ENCODE data around the gene TMEM151B. TPM values are rescaled to one million over a fixed set of nuclear protein-coding genes. Genes with fewer than 3 reads are reported as not detected.

Gene TMEM151B
- total RNA-seq, 1 donor from 2014 or later, result 4.7 TPM

DNA sequence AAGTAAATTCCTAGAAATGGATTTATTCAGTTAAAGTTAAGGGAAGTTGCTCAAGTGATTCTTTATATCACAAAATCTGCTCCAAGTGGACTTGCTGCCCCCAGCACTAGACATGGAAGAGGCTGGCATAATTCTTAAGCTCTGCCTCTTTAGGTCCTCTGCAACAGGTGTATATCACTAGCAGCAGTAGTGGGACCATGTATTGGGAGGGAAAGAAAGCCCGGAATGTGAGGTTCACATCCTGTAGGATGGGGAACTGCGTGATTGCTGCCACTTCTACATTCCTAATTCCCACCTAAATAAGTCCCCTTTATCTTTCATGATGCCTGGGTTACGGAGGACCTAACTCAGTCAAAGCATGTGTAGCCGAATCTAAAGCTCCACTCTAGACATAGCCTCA is 85.4 kb downstream of the TMEM151B start:
- H3K36me3 Mint-ChIP-seq (ENCODE audit: insufficient read depth), result no peaks in the 10 kb centered on the region
- no peak for DNase-seq (ENCODE audit: low spot score, unreplicated experiment)
- no peaks in the 10 kb centered on the region for H3K9me3 Mint-ChIP-seq (ENCODE audit: low read depth)
- H3K4me1 Mint-ChIP-seq (ENCODE audit: low read depth), result no peaks in the 10 kb centered on the region
- no peak overlapping the region for H3K27ac Mint-ChIP-seq
- peaks cover 8% of the 10 kb centered on the region for H3K27me3 Mint-ChIP-seq
- TF ChIP-seq, protein P1, sequence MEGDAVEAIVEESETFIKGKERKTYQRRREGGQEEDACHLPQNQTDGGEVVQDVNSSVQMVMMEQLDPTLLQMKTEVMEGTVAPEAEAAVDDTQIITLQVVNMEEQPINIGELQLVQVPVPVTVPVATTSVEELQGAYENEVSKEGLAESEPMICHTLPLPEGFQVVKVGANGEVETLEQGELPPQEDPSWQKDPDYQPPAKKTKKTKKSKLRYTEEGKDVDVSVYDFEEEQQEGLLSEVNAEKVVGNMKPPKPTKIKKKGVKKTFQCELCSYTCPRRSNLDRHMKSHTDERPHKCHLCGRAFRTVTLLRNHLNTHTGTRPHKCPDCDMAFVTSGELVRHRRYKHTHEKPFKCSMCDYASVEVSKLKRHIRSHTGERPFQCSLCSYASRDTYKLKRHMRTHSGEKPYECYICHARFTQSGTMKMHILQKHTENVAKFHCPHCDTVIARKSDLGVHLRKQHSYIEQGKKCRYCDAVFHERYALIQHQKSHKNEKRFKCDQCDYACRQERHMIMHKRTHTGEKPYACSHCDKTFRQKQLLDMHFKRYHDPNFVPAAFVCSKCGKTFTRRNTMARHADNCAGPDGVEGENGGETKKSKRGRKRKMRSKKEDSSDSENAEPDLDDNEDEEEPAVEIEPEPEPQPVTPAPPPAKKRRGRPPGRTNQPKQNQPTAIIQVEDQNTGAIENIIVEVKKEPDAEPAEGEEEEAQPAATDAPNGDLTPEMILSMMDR (IDR thresholded peaks at IDR 0.05; ENCODE audit: unreplicated experiment), result no peak
- H3K4me3 Mint-ChIP-seq (ENCODE audit: low read depth), result no peak overlapping the region

DNA sequence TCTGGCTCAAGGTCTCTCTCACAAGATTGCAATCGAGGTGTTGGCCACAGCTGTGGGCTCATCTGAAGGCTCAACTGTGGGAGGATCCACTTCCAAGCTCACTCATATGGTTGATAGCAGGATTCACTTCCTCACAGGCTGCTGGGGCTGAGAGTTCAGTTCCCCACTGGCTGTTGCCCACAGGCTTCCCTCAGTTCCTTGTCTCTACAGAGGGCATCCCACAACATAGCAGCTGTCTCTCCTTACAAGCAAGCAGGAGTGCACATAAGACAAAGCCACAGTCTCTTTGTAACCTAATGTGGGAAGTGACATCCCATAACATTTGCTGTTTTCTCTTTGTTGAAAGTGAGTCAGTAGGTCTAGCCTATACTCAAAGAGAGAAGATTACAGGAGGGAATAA is 86.2 kb downstream of the TMEM151B start:
- TF ChIP-seq, protein P1 (IDR thresholded peaks at IDR 0.05; ENCODE audit: unreplicated experiment), result no peak
- peaks cover 8% of the 10 kb centered on the region for H3K27me3 Mint-ChIP-seq
- DNase-seq (ENCODE audit: low spot score, unreplicated experiment), result no peak
- no peaks in the 10 kb centered on the region for H3K9me3 Mint-ChIP-seq (ENCODE audit: low read depth)
- no peak overlapping the region for H3K27ac Mint-ChIP-seq
- H3K4me1 Mint-ChIP-seq (ENCODE audit: low read depth), result no peaks in the 10 kb centered on the region
- no peak overlapping the region for H3K4me3 Mint-ChIP-seq (ENCODE audit: low read depth)
- no peaks in the 10 kb centered on the region for H3K36me3 Mint-ChIP-seq (ENCODE audit: insufficient read depth)

Other genes with a start within 250 kb of the TMEM151B start
- gene MRPL14, start 143.0 kb upstream of the TMEM151B start, total RNA-seq, result 49.9 and 51.1 TPM in 2 replicates
- 69.1 and 72.3 TPM in 2 replicates for gene TMEM63B, start 142.9 kb upstream of the TMEM151B start, total RNA-seq
- not detected in 2 replicates for gene CAPN11, start 111.6 kb upstream of the TMEM151B start, total RNA-seq
- not detected in 2 replicates for gene MYMX, start 53.5 kb upstream of the TMEM151B start, total RNA-seq
- 24.1 and 26.2 TPM in 2 replicates for gene SLC29A1, start 46.9 kb upstream of the TMEM151B start, total RNA-seq
- 1,214 and 1,216 TPM in 2 replicates for gene HSP90AB1, start 23.3 kb upstream of the TMEM151B start, total RNA-seq
- 45.9 and 50.3 TPM in 2 replicates for gene SLC35B2, start 12.9 kb upstream of the TMEM151B start, total RNA-seq
- gene NFKBIE, start 4.9 kb upstream of the TMEM151B start, total RNA-seq, result 7.1 TPM in 2 replicates
- gene AARS2, start 42.9 kb downstream of the TMEM151B start, total RNA-seq, result 26.5 and 28.8 TPM in 2 replicates
- not detected in 2 replicates for gene SPATS1, start 72.2 kb downstream of the TMEM151B start, total RNA-seq
- 30.4 and 30.5 TPM in 2 replicates for gene CDC5L, start 117.3 kb downstream of the TMEM151B start, total RNA-seq

All from progenitor cell of endocrine pancreas (in vitro differentiated cells).